Smooth muscle cell of the brain vasculature (primary cell): ENCODE measurements around the gene UBA5.

Experiments used
- DNase-seq: peaks from one replicate; pipeline ENCODE4 v3.0.0-alpha.2; 2012; ENCODE audit warnings: low read depth, low spot score

Gene UBA5

DNA sequence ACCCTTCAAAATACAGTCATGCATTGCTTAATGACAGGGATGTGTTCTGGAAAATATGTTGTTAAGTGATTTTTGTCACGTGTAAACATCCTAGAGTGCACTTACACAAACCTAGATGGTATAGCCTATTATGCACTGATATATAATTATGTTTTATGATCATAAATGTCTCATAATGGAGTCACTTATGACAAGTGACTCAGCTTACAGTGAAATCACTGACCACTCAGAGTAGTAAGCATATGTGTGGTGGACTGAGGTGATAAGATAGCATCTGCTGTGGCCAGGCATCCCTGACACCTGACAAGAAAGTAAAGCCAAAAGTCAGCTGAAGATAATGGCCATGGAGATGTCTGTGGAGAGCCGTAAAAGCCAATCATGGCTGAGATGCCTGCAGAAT is 5.9 kb upstream of the UBA5 start:
- no peak for DNase-seq

DNA sequence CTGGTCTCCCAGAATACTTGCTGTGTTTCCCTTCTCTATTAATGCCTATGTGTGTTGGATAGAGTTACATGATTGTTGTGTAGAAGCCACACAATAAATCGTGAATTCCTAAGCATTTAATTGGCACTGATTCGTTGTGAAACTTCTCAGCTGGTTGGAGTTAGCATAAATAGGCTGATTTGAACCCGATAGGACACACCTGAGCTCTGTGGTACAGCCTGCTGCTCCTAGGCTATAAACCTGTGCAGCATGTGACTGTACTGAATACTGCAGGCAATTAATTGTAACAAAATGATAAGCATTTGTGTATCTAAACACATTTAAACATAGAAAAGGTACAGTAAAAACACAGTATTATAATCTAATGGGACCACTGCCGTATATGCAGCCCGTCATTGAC is 5.4 kb upstream of the UBA5 start:
- no peak for DNase-seq

DNA sequence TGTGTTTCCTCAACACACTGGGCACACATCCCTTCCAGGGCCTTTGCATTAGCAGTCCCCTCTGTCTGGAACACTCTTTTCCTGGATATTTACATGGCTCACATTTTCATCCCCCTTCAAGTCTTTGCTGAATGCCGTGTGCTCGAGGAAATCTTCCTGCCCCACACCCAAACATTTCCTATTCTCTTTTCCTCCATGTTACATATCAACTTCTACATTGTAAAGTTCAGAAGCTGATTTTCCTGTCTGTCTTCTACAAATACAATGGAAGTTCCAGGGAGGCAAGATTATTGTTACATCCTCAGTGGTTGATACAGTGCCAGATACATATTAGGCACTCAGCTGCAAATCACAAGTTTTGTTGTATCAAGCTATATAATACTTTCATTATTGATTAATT is 4.7 kb upstream of the UBA5 start:
- DNase-seq, result no peak

DNA sequence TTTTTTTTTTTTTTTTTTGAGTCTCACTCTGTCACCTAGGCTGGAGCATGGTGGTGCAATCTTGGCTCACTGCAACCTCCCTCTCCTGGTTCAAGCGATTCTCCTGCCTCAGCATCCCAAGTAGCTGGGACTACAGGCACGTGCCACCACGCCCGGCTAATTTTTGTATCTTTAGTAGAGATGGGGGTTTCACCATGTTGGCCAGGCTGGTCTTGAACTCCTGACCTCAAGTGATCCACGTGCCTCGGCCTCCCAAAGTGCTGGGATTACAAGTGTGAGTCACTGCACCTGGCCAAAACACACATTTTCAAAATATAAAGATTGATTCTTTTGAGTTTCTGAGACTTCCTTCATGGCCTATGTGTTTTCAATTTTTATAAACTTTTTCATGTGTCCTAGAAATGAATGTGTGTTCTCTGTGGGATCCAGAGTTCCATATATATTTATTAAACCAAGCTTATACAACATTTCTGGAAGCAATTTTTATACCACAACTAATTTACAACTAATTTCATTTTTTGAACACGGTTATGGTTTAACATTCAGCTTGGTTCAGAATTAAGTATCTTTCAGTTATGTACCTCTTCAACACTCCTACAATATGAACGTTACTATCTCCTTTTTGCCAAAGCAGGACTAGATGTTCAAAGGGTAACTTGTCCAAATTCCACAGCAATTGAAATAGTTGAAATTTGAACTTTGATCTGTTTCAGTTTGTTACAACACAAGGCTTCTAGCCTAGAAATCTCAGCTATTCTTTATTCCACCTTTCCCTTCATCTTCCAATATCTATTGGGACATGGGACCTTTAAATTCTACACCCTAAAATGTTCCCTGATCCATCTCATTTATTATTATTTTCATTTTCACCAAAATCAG is 2.0 kb upstream of the UBA5 start:
- DNase-seq, result no peak

DNA sequence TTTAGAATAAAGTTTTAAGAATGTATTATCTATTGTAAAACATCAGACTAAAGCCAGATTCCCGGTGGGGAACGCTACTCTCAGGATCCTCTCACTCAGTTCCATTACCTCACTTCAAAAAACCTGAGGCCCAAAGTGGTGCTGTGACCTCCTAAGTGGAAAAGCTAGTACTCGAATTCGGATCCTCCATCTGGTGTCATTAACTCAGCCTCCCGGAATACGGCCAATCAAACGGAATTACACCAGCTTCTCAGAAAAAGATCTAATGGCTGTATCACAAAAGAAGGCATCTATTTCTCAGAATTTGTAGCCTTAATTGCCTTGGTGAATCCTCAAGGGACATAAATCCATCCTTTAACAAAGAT is 1.1 kb upstream of the UBA5 start:
- DNase-seq, result no peak

DNA sequence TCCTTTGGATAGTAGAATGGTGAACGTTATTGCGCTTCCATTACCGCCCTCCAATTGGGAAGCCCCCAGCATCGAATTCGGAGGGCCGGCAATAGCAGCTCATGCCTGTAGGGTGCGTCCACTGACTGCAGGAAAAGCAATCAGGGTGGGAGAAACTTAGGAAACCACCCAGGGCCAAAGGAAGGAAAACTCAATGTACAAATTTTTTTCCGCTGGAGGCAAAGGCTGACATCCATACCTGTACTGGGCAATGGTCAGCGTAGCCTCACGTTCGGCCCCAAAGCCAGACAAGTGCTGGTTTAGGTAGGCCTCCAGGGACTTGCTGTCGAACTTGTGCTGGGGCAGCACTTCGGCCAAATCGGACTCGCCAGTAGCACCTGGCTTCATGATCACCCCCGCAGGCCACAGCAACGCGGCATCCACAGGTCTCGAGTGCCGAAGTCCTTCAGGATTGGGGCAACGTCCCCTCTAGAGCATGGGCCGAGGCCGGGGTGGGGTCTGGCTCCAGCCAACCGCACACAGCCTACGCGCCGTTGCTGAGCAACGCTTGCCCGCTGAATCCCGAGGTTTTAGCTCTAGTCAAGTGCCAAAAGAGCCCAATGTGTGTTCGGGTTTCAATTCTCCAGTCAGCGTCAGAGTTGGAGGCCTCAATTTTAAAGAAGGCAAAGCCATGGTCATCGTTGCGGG is 621 bp upstream of the UBA5 start, which contains the start of gene ACAD11:
TSS of gene ACAD11 (minus strand) at position 445 of the 687 bp plus-strand sequence. CDS start at position 387, 58 bp downstream.
- DNase-seq, result peak; percentile 31

DNA sequence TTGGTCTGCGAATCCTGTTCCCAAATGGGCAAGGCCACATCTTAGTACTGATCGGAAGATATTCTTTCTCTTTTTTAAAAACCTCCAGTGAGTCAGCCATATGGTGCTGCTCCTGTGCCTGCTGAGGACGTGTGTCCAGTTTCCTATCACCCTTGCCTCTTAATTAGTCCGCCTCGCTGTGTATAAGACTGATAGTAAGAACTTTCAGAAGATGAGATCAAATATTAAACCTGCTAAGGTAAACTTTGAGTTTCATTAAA is 612 bp downstream of the UBA5 start:
- no peak for DNase-seq

DNA sequence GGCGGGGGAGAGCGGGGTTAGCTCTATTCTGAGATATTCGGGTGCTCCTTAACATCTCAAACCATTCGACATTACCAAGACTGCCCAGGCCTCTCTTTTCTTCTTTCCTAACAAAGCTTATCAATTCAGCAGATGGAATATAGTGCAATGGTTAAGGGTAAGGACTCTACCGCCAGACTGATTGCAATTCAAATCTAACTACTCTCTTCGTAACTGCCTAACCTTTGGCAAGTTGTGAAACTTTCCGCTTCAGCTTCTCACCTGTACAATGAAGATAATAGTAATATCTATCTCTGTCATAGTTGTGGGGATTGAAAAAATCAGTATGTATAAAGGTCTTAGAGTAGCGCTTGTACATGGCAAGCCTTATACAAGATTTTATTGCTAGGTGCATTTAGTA is 972 bp downstream of the UBA5 start:
- no peak for DNase-seq

DNA sequence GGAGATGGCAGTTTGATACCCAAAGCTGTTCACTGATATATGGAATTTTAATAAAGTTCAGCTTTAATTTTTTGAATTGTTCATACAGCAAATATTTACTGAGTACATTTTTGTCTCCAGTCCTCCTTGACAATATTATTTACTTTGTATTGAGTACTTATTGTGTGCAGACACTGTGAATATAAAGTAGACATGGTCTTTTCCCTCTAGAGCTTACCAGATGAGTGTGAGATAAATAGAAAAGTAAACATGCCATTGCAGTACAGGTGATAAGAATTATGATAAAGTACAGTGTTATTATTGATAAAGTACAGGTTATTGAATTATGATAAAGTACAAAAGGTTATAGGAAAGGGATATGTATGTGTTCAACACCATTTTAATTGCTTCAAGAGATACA is 2.1 kb downstream of the UBA5 start:
- DNase-seq, result no peak

DNA sequence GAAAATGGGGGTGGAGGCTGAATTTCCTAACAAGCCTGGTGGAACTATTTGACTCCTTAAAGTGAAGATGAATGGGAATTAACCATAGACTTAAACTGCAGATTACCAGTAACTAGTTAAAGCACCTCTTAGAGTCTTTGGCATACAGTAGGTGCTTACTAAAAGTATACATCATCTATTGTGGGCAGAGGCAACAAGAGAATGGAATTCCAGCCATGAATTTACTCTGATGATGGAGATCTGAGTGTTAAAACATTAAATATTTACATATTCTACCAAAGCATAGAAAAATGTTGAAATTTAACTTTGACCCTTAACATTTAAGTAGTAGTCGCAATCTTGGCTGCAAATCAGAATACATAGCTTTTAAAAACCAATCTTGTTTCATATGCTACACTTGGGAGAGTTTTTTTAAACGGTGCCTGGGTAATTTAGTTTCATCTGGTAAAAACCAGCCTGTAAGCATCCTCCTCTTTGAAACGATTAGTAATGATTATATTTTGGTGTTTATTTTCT is 5.2 kb downstream of the UBA5 start:
- DNase-seq, result no peak

DNA sequence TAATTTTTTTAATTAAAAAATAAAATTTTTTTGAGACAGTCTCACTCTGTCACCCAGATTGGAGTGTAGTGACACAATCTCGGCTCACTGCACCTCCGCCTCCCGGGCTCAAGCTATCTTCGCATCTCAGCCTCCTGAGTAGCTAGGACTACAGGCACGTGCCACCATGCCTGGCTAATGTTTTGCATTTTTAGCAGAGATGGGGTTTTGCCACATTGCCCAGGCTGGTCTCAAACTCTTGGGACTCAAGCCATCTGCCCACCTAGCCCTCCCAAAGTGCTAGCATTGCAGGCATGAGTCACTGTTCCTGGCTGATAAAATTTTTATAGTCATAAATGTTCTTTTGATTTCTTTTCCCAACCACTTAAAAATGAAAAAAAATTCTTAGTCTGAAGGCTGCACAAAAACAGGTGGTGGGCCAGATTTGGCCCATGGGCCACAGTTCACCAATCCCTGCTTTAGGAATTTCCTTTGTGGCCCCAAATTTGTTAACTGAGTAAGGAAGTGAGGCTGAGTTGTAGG is 9.2 kb downstream of the UBA5 start:
- no peak for DNase-seq

DNA sequence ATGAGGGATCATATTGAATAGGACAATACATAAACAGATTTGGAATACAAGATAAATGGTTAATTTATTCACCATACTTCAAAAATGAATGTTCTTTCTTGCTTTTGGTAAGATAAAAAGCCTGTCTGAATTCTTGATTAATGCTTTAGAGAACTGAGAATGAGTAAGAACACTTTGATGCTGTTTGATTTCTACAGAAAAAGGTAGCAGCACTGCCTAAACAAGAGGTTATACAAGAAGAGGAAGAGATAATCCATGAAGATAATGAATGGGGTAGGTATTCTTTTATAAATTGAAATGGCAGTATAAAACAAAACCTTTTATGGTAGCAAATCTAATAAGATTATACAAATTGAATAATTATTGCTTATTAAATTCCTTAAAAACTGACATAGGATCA is 15.3 kb downstream of the UBA5 start:
- DNase-seq, result no peak

DNA sequence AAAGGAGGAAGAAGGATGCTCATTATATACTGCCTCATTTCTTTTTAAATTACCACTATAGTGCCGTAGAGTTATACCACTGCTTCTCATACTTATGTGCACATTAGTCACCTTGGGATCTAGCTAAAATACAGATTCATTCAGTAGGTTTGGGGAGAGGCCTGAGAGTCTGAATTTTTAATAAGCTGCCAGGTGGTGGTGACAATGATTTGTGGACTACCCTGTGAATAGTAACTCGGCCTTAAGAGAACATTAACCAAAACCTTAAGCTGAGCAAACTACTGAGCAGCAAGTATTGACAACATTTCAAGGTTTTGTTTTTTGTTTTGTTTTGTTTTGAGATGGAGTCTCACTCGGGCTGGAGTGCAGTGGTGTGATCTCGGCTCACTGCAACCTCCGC is 19.8 kb downstream of the UBA5 start:
- no peak for DNase-seq

DNA sequence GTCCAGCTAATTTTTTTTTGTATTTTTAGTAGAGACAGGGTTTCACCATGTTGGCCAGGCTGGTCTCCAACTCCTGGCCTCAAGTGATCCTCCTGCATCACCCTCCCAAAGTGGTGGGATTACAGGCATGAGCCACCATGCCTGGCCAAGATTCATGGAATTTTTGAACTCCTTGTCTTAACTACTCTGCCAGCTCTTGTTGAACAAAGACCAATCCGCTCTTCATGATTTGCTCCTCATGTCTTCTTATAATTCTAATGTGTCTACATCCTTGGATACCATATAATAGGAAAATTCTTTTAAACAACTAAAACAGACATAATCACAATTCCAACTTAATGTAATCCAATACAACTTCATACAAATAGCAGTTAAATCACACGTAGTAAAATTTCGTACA is 21.3 kb downstream of the UBA5 start:
- DNase-seq, result no peak

DNA sequence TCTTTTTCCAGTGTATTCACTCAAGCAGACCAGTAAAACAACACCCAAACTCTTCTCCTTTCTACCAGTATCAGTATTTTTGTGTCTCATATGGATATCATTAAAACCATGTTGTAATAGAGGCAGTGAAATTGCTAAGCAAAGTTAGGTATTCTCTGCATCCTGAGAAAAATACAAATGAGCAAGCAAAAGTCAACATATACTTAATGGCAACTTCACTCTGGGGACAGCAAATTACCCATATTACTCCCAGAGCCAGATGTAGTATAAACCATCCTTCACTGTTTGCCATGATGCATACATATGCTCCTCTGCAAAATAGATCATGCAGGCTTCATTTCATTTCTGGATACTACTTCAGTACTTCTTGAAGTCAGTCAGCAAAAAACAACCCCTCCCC is 22.1 kb downstream of the UBA5 start:
- DNase-seq, result no peak

DNA sequence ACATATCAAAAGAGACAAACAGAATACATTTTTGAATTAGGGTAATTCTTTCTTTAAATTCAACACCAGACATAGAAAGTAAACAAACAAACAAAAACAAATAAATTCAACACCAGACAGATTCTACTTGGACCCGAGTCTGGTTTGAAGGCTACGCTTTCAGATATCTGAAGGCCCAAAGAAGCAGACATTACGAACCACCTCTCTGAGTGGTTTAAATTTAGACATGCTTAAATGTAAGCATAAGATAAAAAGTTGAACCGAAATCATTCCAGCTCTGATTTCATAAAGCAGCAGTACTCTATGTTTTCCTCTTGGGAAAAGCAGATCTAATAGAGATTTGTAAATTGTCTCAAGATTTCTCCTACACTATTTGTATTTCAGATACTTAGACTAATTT is 29.9 kb downstream of the UBA5 start:
- DNase-seq, result no peak

DNA sequence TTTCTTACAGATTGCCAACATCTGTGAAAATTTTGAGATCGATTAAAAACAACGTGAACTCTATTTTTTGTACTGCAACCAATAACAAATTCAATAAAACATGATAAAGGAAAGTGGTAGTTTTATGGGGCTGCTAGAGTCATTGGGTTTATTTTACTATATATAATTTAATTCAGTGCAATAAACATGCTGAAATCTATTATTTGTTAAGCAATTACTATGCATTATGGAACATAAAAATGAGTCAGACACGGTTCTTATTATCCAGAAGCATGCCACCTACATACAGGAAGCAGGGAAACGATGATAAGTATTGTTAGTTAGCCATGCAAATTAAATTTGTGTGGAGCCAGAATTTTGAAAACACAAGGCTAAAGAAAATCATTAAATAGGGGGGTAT is 34.9 kb downstream of the UBA5 start:
- no peak for DNase-seq

DNA sequence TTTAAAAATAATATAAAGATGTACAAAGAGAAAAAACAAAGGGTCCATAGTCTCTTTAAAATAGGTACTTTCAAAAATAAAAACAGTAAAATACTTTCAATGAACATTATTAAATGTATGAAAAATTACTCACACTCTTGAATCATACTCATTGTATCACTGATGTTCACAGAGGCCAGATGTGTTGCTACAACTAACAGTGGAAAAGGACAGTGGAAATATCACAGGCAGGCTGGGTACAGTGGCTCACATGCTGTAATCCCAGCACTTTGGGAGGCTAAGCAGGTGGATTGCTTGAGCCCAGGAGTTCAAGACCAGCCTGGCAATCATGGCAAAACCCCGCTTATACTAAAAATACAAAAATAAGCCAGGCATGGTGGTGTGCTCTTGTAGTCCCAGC is 35.3 kb downstream of the UBA5 start:
- no peak for DNase-seq

DNA sequence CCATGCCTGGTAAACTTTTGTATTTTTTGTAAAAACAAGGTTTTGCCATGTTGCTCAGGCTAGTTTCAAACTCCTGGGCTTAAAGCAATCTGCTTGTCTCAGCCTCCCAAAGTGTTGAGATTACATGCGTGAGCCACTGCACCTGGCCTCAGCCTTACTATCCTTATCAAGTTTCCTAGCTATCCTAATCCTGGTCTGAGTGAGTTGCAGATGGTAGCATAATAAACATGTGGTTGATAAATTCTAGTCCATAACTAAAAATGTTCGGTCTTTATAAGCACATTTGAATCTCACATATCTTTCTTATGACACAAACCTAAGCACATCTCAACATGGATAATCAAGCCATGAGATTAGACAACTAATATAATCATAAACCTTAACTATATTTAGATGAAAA is 43.6 kb downstream of the UBA5 start:
- DNase-seq, result no peak

DNA sequence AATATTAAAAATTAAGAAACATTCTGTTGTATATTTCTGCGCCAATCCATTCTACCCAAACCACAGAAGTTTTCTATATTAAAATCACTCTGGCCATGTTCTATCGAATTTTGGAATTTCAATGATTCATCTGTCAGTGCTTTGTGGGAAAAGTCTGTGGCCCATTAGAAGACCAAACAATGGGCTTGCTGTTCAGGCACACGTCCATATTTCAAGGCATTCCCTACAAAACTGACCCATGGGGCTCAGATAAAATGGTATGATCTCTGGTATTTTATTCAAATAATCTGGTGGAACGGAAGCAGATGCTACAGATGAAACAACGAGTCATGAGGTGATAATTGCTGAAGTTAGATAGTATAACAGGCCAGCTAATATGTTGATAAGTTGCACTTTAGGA is 49.6 kb downstream of the UBA5 start:
- no peak for DNase-seq

DNA sequence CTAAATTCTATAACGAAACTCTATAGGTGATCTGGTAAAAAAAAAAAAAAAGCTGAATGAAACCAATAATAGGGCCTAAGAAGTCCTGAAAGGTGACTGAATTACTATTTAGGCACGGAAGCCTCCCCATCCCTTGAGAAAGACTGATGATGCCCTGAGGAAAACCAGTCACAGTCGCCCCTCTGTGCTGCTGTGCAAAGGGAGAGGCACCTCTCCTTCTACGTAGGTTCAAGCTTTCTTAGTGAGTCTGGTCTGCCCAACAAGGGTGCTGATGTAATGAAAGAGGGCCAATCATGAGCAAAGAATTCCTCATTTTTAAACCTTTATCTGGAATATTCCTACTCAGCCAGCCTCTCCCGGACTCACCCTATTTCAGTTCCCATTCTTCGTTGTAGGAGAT is 50.2 kb downstream of the UBA5 start:
- DNase-seq, result no peak

DNA sequence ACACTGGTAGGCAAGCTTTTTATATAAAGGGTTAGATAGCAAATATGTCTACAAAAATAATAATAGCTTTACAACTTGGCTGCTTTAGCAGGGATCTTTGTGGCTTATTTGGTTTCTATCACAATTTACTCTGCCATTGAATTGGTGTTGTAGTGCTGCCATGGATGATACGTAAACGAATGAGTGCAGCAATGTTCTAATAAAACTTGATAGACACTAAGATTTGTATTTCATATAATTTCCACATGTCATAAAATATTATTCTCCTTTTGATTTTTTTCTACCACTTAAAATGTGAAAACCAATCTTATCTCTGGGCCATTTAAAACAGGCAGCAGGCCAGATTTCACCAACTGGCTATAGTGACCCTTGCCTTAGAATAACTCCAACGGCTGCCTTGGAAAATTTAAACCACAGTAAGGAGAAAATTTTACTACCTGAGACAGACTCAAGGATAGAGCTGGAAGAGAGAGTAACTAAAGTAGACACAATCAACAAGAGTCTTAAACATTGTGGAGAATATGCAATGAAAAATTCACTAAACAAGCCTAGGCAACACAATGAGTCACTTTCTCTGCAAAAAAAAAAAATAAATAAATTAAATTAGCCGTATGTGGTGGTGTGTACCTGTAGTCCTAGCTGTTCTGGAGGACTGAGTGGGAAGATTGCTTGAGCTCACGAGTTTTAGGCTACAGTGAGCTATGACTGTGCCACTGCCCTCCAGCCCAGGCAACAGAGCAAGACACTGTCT is 54.0 kb downstream of the UBA5 start:
- no peak for DNase-seq
